ENCODE measurements around the gene TACC2.

- TF ChIP-seq CTCF (IDR thresholded peaks at IDR 0.05) (no peak), POLR2A (IDR thresholded peaks at IDR 0.05) (no peak)
Observed at GRCh38 chr10:122224159-122224558, 235.2 kb downstream of the TACC2 start.
